ENCODE measurements around the gene IGF2BP3. TPM values are rescaled to one million over a fixed set of nuclear protein-coding genes. Genes with fewer than 3 reads are reported as not detected.

Gene IGF2BP3
- total RNA-seq, 3 donors from 2014 or later (not counting 1 experiment from before 2014, with no cell fraction given): 1.4 to 2.9 TPM; not detected in 1

DNA sequence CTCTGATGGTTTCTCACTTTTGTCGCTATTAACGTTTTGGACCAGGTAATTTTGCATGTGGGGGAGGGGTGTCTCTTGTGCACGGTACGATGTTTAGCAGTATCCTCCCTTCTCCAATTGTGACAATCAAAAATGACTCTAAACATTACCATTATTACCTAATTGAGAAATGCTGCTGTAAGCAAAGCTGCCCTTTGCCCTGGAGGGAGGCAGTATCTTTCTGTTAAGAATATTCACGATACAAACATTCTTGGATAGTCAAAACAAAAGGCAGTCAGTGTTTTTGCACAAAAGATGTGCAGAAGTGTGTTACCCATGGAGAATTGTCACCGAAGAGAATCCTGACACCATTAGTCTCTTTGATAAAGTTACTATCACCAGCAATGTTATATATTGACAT lies 161.5 kb downstream of the IGF2BP3 start:
- Histone ChIP-seq H3K4me1 (ENCODE audit: control insufficient read depth, insufficient read depth, low read length) (no peaks in the 10 kb centered on the region), H3K27ac (ENCODE audit: low read length) (no peak overlapping the region), H3K27me3 (ENCODE audit: control insufficient read depth, insufficient read depth, low read length) (no peaks in the 10 kb centered on the region), H3K9me3 (ENCODE audit: control insufficient read depth, insufficient read depth, low read length) (no peaks in the 10 kb centered on the region), H3K4me3 (ENCODE audit: low read length) (no peak overlapping the region), H3K36me3 (ENCODE audit: control insufficient read depth, insufficient read depth, low read length) (peaks cover 30% of the 10 kb centered on the region)
- TF ChIP-seq, protein P1, sequence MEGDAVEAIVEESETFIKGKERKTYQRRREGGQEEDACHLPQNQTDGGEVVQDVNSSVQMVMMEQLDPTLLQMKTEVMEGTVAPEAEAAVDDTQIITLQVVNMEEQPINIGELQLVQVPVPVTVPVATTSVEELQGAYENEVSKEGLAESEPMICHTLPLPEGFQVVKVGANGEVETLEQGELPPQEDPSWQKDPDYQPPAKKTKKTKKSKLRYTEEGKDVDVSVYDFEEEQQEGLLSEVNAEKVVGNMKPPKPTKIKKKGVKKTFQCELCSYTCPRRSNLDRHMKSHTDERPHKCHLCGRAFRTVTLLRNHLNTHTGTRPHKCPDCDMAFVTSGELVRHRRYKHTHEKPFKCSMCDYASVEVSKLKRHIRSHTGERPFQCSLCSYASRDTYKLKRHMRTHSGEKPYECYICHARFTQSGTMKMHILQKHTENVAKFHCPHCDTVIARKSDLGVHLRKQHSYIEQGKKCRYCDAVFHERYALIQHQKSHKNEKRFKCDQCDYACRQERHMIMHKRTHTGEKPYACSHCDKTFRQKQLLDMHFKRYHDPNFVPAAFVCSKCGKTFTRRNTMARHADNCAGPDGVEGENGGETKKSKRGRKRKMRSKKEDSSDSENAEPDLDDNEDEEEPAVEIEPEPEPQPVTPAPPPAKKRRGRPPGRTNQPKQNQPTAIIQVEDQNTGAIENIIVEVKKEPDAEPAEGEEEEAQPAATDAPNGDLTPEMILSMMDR (IDR thresholded peaks at IDR 0.05): no peak
- Mint-ChIP-seq H3K27me3 (ENCODE audit: low read depth in 2 of 2) (no peaks in the 10 kb centered on the region), H3K4me1 (peaks cover 18 to 28% of the 10 kb centered on the region in 2 donors), H3K9me3 (no peaks in the 10 kb centered on the region), H3K27ac (no peak overlapping the region), H3K4me3 (no peak overlapping the region), H3K36me3 (peaks cover 8% of the 10 kb centered on the region)
- no peak for ATAC-seq
- DNase-seq: no peak
- 100% methylated on average over 5 of the region's 6 CpGs for WGBS (ENCODE audit: insufficient coverage)
- intact Hi-C loops (cut with micrococcal nuclease): no loop called here

DNA sequence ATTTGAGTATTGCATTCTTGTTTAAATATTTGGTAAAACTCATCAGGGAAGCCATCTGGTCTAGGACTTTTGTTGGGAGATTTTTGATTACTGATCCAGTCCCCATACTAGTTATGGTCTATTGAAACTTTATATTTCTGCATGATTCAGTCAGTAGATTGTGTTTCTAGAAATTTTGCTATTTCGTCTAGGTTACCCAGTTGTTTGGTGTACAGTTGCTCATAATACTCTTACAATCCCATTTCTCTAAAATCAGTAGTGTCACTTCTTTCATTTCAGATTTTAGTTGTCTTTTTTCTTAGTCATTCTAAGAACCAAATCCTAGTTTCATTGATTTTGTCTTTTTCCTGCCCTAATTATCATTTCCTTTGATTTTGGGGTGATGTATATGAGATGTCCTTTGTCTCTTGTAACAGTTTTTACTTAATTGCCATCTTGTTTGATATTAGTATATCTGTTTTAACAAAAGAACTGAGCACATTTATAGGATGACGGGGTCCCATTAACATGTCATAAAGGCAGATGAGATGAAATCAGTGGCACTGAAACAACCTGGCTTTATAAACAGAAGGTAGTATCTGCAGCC lies 163.3 kb downstream of the IGF2BP3 start:
- no peaks in the 10 kb centered on the region for H3K4me1 ChIP-seq (ENCODE audit: control insufficient read depth, insufficient read depth, low read length)
- Mint-ChIP-seq H3K4me1 (peaks cover 29 to 38% of the 10 kb centered on the region in 2 donors), H3K27ac (no peak overlapping the region), H3K36me3 (peaks cover 13% of the 10 kb centered on the region), H3K9me3 (no peaks in the 10 kb centered on the region), H3K27me3 (ENCODE audit: low read depth in 2 of 2) (no peaks in the 10 kb centered on the region), H3K4me3 (no peak overlapping the region)
- H3K9me3 ChIP-seq (ENCODE audit: control insufficient read depth, insufficient read depth, low read length): no peaks in the 10 kb centered on the region
- 100% methylated on average over 1 of the region's 2 CpGs for WGBS (ENCODE audit: insufficient coverage)
- no peak overlapping the region for H3K27ac ChIP-seq (ENCODE audit: low read length)
- intact Hi-C loops (cut with micrococcal nuclease): no loop called here
- H3K27me3 ChIP-seq (ENCODE audit: control insufficient read depth, insufficient read depth, low read length): no peaks in the 10 kb centered on the region
- ATAC-seq (no peak), DNase-seq (no peak)
- H3K36me3 ChIP-seq (ENCODE audit: control insufficient read depth, insufficient read depth, low read length): peaks cover 33% of the 10 kb centered on the region
- TF ChIP-seq, protein P1 (IDR thresholded peaks at IDR 0.05): no peak
- H3K4me3 ChIP-seq (ENCODE audit: low read length): no peak overlapping the region

DNA sequence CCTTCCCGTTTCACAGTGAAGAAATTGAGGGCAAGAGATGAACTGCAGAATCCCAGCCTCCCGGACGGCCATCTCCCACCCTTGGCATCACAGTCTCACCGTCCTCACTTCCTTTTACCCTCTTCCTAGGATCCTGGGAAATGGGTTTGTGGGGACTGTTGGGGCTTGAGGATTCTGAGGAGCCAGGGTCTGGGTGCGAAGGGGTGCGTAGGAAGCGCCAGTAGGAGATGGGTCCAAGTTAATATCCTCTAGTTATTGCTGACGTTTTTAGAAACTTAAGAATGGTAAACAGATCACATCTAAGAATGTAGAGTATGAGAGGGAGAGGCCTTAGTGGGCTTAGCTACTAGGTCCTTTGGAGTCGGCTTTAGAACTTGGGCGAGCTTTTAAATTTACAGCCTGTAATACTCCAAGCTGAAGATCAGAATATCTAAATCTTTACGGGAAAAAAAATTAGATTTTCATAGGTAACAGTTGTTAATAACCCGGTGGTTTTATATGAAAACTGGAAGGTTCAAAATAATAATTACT lies 170.5 kb downstream of the IGF2BP3 start:
- Histone ChIP-seq H3K4me3 (ENCODE audit: low read length) (peak overlapping the region; percentile 94), H3K36me3 (ENCODE audit: control insufficient read depth, insufficient read depth, low read length) (peaks cover 9% of the 10 kb centered on the region), H3K27ac (ENCODE audit: low read length) (peak overlapping the region; percentile 83), H3K4me1 (ENCODE audit: control insufficient read depth, insufficient read depth, low read length) (peaks cover 17% of the 10 kb centered on the region), H3K27me3 (ENCODE audit: control insufficient read depth, insufficient read depth, low read length) (no peaks in the 10 kb centered on the region), H3K9me3 (ENCODE audit: control insufficient read depth, insufficient read depth, low read length) (no peaks in the 10 kb centered on the region)
- intact Hi-C loops (cut with micrococcal nuclease): loop anchor here (1.0 kb wide), 3 partner anchors 46 to 232 kb away; partner anchors contain the start of gene NUP42
- DNase-seq: no peak
- ATAC-seq: no peak
- Mint-ChIP-seq H3K27me3 (ENCODE audit: low read depth in 2 of 2) (peaks cover 0 to 7% of the 10 kb centered on the region in 2 donors), H3K4me3 (peak overlapping the region; percentile 84), H3K36me3 (peaks cover 7% of the 10 kb centered on the region), H3K27ac (peak overlapping the region; percentile 89 to 95), H3K4me1 (peaks cover 45 to 49% of the 10 kb centered on the region in 2 donors), H3K9me3 (no peaks in the 10 kb centered on the region)
- TF ChIP-seq, protein P1 (IDR thresholded peaks at IDR 0.05): no peak
- 9% methylated on average over 8 of the region's 12 CpGs for WGBS (ENCODE audit: insufficient coverage)
